K562 (cell line): Measurements from ENCODE around the gene HRCT1. TPM values are rescaled to one million over a fixed set of nuclear protein-coding genes. Genes with fewer than 3 reads are reported as not detected.

ENCODE experiments used
- polyA plus RNA-seq, 8 experiments: library from polyadenylated mRNA; depleted of rRNA in 4 of 8; stranded (reverse) in 5 of 8; unstranded in 3 of 8; fragments of >200 nt; fragmentation: Nextera tagmentation in 2 of 8; fragmentation: Illumina TruSeq in 1 of 8; extraction: Ambion mirVana in 2 of 8; extraction: Trizol in 1 of 8; gene quantifications; 2 replicates each; pipeline versions ENCODE4 v1.2.1 to v1.2.3, GENCODE V29; 2011 to 2014; ENCODE audit warnings: inconsistent platforms in 1 of 8, missing spikeins in 1 of 8
- total RNA-seq, 7 experiments: library from RNA; depleted of rRNA in 6 of 7; stranded (reverse); fragments of >200 nt in 6 of 7; fragmentation: Illumina TruSeq in 2 of 7; extraction: Trizol in 2 of 7; gene quantifications; 2 replicates each; pipeline versions ENCODE4 v1.2.1 to v1.2.3, GENCODE V29; 2011 to 2021; ENCODE audit warnings: low replicate concordance in 1 of 7
- TF ChIP-seq, protein P1 (sequence below), 2 experiments: fragments of 450-650 bp; formaldehyde crosslinking in 1 of 2; IDR thresholded peaks; 2 replicates each; pipeline versions ENCODE4 v1.4.0 to v1.6.1; 2014 to 2020; ENCODE audit warnings: mild to moderate bottlenecking in 2 of 2, borderline replicate concordance in 1 of 2, low read depth in 1 of 2

The HRCT1 gene
- total and polyA plus RNA-seq, 9 of the 15 experiments (the other 6 are each of a cell fraction or from before 2014, with no cell fraction given): 0.40 TPM; not detected in 8

- TF ChIP-seq, protein P1, sequence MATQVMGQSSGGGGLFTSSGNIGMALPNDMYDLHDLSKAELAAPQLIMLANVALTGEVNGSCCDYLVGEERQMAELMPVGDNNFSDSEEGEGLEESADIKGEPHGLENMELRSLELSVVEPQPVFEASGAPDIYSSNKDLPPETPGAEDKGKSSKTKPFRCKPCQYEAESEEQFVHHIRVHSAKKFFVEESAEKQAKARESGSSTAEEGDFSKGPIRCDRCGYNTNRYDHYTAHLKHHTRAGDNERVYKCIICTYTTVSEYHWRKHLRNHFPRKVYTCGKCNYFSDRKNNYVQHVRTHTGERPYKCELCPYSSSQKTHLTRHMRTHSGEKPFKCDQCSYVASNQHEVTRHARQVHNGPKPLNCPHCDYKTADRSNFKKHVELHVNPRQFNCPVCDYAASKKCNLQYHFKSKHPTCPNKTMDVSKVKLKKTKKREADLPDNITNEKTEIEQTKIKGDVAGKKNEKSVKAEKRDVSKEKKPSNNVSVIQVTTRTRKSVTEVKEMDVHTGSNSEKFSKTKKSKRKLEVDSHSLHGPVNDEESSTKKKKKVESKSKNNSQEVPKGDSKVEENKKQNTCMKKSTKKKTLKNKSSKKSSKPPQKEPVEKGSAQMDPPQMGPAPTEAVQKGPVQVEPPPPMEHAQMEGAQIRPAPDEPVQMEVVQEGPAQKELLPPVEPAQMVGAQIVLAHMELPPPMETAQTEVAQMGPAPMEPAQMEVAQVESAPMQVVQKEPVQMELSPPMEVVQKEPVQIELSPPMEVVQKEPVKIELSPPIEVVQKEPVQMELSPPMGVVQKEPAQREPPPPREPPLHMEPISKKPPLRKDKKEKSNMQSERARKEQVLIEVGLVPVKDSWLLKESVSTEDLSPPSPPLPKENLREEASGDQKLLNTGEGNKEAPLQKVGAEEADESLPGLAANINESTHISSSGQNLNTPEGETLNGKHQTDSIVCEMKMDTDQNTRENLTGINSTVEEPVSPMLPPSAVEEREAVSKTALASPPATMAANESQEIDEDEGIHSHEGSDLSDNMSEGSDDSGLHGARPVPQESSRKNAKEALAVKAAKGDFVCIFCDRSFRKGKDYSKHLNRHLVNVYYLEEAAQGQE (IDR thresholded peaks at IDR 0.05; ENCODE audit: borderline replicate concordance): peak; percentile 77
- TF ChIP-seq, protein P1 (CRISPR knock-in tag; IDR thresholded peaks at IDR 0.05; ENCODE audit: low read depth): no peak
These were observed 39.5 kb downstream of the HRCT1 start (continued) for GRCh38 chr9:35945341-35946018.
